ENCODE data around the gene SNX10.

SNX10 gene

DNA sequence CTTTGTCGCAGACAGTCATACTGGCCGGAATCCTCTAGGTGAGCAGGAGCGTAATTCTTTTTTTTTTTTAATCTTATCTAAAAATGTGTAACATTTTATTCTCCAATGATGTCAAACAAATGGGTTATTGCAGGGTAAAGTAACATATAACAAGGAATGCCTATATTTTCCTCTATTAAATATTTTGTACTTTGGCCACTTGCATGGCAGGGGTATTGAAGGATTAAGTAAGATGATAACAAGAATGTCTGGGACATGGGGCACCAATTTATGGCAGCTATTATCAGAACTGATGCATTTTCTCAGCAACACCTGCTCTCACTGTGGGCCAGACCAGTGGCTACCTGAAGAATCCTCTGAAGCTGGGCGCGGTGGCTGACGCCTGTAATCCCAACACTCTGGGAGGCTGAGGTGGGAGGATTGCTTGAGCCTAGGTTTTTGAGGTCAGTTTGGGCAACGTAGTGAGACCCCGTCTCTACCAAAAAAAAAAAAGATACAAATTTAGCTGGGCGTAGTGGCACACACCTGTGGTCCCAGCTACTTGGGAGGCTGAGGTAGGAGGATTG is 24.0 kb upstream of the SNX10 start:
- H3K36me3 Mint-ChIP-seq (ENCODE audit: low read depth), result peaks cover 5% of the 10 kb centered on the region
- no peaks in the 10 kb centered on the region for H3K27me3 Mint-ChIP-seq (ENCODE audit: low read depth)
- no peak overlapping the region for H3K4me3 Mint-ChIP-seq
- TF ChIP-seq, protein P1, sequence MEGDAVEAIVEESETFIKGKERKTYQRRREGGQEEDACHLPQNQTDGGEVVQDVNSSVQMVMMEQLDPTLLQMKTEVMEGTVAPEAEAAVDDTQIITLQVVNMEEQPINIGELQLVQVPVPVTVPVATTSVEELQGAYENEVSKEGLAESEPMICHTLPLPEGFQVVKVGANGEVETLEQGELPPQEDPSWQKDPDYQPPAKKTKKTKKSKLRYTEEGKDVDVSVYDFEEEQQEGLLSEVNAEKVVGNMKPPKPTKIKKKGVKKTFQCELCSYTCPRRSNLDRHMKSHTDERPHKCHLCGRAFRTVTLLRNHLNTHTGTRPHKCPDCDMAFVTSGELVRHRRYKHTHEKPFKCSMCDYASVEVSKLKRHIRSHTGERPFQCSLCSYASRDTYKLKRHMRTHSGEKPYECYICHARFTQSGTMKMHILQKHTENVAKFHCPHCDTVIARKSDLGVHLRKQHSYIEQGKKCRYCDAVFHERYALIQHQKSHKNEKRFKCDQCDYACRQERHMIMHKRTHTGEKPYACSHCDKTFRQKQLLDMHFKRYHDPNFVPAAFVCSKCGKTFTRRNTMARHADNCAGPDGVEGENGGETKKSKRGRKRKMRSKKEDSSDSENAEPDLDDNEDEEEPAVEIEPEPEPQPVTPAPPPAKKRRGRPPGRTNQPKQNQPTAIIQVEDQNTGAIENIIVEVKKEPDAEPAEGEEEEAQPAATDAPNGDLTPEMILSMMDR (IDR thresholded peaks at IDR 0.05; ENCODE audit: unreplicated experiment in 3 of 3), result no peak
- H3K9me3 Mint-ChIP-seq, result peaks cover 30% of the 10 kb centered on the region
- H3K27ac Mint-ChIP-seq, result no peak overlapping the region
- no peaks in the 10 kb centered on the region for H3K4me1 Mint-ChIP-seq

DNA sequence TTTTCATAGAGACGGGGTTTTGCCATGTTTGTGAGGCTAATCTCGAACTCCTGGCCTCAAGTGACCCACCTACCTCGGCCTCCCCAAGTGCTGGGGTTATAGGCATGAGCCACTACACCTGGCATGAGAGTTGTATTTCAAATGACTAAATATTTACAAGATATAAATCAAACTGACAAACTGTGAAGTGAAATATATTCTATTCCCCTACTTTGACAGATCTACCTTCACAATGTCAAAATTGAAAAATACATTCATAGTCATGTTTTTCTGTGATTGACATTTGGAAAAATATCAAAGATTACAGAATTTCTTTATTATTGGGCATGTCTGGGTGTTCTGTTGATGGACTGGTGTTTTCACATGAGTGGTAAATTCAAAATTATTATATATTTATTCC is 16.4 kb upstream of the SNX10 start:
- TF ChIP-seq, protein P1 (IDR thresholded peaks at IDR 0.05; ENCODE audit: unreplicated experiment in 3 of 3), result no peak
- H3K27ac Mint-ChIP-seq, result no peak overlapping the region
- H3K9me3 Mint-ChIP-seq, result no peaks in the 10 kb centered on the region

DNA sequence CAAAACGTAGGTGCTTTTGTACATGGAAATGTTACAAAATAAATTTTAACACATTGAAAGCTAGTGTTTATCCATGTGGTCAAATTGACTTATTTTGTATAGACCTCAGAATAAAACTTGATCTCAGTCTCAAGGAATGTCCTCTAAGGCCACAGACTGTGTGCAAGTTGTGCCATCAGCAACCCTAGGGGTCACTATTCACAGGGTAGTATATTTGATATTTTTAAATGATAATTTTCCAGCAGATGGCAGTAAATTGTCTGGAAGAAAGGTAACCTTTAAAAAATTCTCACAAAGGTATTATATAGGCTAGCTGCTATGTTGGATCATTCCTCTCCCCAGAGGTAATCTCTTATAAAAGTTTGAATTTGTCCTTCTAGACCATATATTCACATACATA is 12.9 kb upstream of the SNX10 start:
- Mint-ChIP-seq H3K4me1 (no peaks in the 10 kb centered on the region), H3K27me3 (ENCODE audit: low read depth) (no peaks in the 10 kb centered on the region), H3K27ac (no peak overlapping the region), H3K36me3 (ENCODE audit: low read depth) (no peaks in the 10 kb centered on the region), H3K9me3 (no peaks in the 10 kb centered on the region), H3K4me3 (no peak overlapping the region)
- TF ChIP-seq, protein P1 (IDR thresholded peaks at IDR 0.05; ENCODE audit: unreplicated experiment in 3 of 3), result peak in 1 of 3 experiments; percentile 21

More for the DNA sequence above, 16.4 kb upstream of the SNX10 start:
- Mint-ChIP-seq H3K4me1 (no peaks in the 10 kb centered on the region), H3K4me3 (no peak overlapping the region), H3K36me3 (ENCODE audit: low read depth) (no peaks in the 10 kb centered on the region), H3K27me3 (ENCODE audit: low read depth) (no peaks in the 10 kb centered on the region)

DNA sequence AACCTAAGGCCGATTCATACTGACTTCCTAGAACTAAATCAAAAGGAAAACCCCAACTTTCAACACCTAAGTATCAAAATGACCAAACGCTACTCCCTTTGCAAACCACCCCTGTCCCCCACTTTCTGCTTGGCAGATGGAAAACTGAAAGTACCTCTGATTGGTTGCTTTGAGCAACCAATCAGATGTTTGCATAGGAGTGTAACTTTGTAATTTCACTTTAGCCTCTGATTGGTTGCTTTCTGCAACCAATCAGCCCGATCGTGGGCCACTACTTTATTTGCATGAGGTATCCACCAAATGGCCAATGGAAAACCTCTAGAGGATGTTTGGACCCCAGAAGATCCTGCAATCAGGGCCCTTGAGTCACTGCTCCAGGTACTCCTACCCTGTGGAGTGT is 12.3 kb upstream of the SNX10 start:
- Mint-ChIP-seq H3K9me3 (no peaks in the 10 kb centered on the region), H3K27me3 (ENCODE audit: low read depth) (no peaks in the 10 kb centered on the region), H3K27ac (no peak overlapping the region), H3K4me3 (no peak overlapping the region), H3K36me3 (ENCODE audit: low read depth) (no peaks in the 10 kb centered on the region), H3K4me1 (no peaks in the 10 kb centered on the region)
- TF ChIP-seq, protein P1 (IDR thresholded peaks at IDR 0.05; ENCODE audit: unreplicated experiment in 3 of 3), result no peak

DNA sequence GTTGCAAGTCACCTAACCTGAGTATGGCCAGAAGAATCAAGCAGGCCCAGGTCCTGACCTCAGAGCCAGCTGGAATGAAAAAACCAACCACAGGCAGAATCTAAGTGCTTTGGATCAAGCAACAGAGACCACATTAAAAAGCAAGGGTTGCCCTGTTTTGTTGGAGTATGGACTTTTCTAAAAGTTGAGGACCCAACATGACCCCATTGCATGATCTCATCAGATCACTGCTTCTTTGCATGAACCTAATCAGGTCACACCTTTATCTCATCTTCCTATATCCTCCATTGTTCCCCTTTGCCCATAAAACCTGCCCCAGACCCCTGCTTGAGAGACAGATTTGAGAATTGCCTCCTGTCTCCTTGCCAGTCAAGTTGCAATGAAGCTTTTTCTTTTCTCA is 11.6 kb upstream of the SNX10 start:
- Mint-ChIP-seq H3K27ac (no peak overlapping the region), H3K4me1 (no peaks in the 10 kb centered on the region), H3K4me3 (no peak overlapping the region), H3K27me3 (ENCODE audit: low read depth) (no peaks in the 10 kb centered on the region), H3K36me3 (ENCODE audit: low read depth) (no peaks in the 10 kb centered on the region), H3K9me3 (no peaks in the 10 kb centered on the region)
- TF ChIP-seq, protein P1 (IDR thresholded peaks at IDR 0.05; ENCODE audit: unreplicated experiment in 3 of 3), result no peak

DNA sequence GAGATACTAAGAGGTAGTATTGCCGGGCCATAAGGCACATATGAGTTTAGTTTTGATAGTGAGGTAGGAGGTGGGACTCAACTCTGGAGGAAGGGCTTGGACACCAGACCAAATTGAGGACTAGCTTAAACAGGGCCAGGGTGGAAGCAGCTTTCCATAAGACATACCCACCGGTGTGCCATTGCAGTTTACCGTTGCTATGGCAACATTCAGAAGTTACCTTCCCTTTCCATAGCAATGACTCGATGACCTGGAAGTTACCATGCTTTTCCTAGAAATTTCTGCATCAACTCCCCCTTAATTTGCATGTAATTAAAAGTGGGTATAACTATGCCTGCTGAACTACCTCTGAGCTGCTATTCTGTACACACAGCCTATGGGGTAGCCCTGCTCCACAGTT is 10.9 kb upstream of the SNX10 start:
- H3K27me3 Mint-ChIP-seq (ENCODE audit: low read depth), result no peaks in the 10 kb centered on the region

More for the DNA sequence above, 10.9 kb upstream of the SNX10 start:
- no peaks in the 10 kb centered on the region for H3K9me3 Mint-ChIP-seq
- no peak overlapping the region for H3K27ac Mint-ChIP-seq
- TF ChIP-seq, protein P1 (IDR thresholded peaks at IDR 0.05; ENCODE audit: unreplicated experiment in 3 of 3), result no peak
- no peaks in the 10 kb centered on the region for H3K36me3 Mint-ChIP-seq (ENCODE audit: low read depth)
- H3K4me3 Mint-ChIP-seq, result no peak overlapping the region
- no peaks in the 10 kb centered on the region for H3K4me1 Mint-ChIP-seq

Data from nephron (organoid).